Neuronal stem cell (in vitro differentiated cells): ENCODE results near the gene DLX4.

ENCODE experiments used
- DNase-seq: peaks from one replicate; pipeline ENCODE4 v3.0.0-alpha.2; 2013; ENCODE audit warnings: low spot score
- H2AFZ ChIP-seq: one replicate; pipeline ENCODE4 v1.6.1; 2013; ENCODE audit warnings: mild to moderate bottlenecking, low read length, inconsistent platforms
- H2AK5ac ChIP-seq: 2 replicates; pipeline ENCODE4 v1.6.1; 2013; ENCODE audit warnings: low read depth, mild to moderate bottlenecking, inconsistent platforms, low read length, moderate library complexity, mixed read lengths
- H2BK120ac ChIP-seq: 2 replicates; pipeline ENCODE4 v1.6.1; 2013; ENCODE audit warnings: low read depth, mild to moderate bottlenecking, inconsistent platforms, low read length, moderate library complexity, mixed read lengths
- H2BK12ac ChIP-seq: one replicate; pipeline ENCODE4 v1.6.1; 2013; ENCODE audit warnings: low read length, inconsistent platforms
- H2BK15ac ChIP-seq: 2 replicates; pipeline ENCODE4 v1.6.1; 2013; ENCODE audit warnings: mild to moderate bottlenecking, low read length, inconsistent platforms, mixed read lengths
- H2BK5ac ChIP-seq: one replicate; pipeline ENCODE4 v1.6.1; 2013; ENCODE audit warnings: inconsistent platforms, mild to moderate bottlenecking, low read length, moderate library complexity
- H3K14ac ChIP-seq: one replicate; pipeline ENCODE4 v1.6.1; 2013; ENCODE audit warnings: low read length, inconsistent platforms
- H3K18ac ChIP-seq: 2 replicates; pipeline ENCODE4 v1.6.1; 2013; ENCODE audit warnings: low read length, inconsistent platforms
- H3K23ac ChIP-seq: 2 replicates; pipeline ENCODE4 v1.6.1; 2013; ENCODE audit warnings: low read depth, mild to moderate bottlenecking, mixed read lengths, low read length, inconsistent platforms; ENCODE audit not compliant: poor library complexity
- H3K27ac ChIP-seq: replicated peaks from 3 replicates; pipeline ENCODE4 v1.5.1; 2013; ENCODE audit warnings: low read length, inconsistent platforms
- H3K27me3 ChIP-seq, 3 experiments: 2 replicates each; pipeline ENCODE4 v1.6.1; 2013; ENCODE audit warnings: low read length in 3 of 3, mild to moderate bottlenecking in 2 of 3, inconsistent platforms in 1 of 3, low read depth in 1 of 3, mixed read lengths in 1 of 3, moderate library complexity in 1 of 3; ENCODE audit not compliant: control insufficient read depth in 3 of 3, insufficient read depth in 3 of 3
- H3K36me3 ChIP-seq, 2 donors: replicated peaks in 1 of 2; 2 replicates each; pipeline ENCODE4 v1.6.1; 2013; ENCODE audit warnings: low read length in 2 of 2; ENCODE audit not compliant: control insufficient read depth in 2 of 2, insufficient read depth in 2 of 2
- H3K4ac ChIP-seq: 2 replicates; pipeline ENCODE4 v1.6.1; 2013; ENCODE audit warnings: inconsistent platforms, mild to moderate bottlenecking, low read length, moderate library complexity
- H3K4me1 ChIP-seq, 2 donors: 1 replicate in 1 of 2; 2 replicates in 1 of 2; pipeline ENCODE4 v1.6.1; 2013; ENCODE audit warnings: low read length in 2 of 2, low read depth in 1 of 2; ENCODE audit not compliant: control insufficient read depth in 2 of 2, insufficient read depth in 1 of 2
- H3K4me2 ChIP-seq: one replicate; pipeline ENCODE4 v1.6.1; 2013; ENCODE audit warnings: mild to moderate bottlenecking, low read length, inconsistent platforms; ENCODE audit not compliant: insufficient read depth, poor library complexity, severe bottlenecking
- H3K4me3 ChIP-seq, 2 donors: 2 replicates each; pipeline ENCODE4 v1.5.1; 2013; ENCODE audit warnings: low read length in 2 of 2, mild to moderate bottlenecking in 2 of 2, inconsistent platforms in 1 of 2, moderate library complexity in 1 of 2
- H3K79me1 ChIP-seq: one replicate; pipeline ENCODE4 v1.6.1; 2013; ENCODE audit warnings: low read depth, mild to moderate bottlenecking, inconsistent platforms, low read length, moderate library complexity
- H3K9ac ChIP-seq: one replicate; pipeline ENCODE4 v1.6.1; 2013; ENCODE audit warnings: mild to moderate bottlenecking, low read depth, low read length, inconsistent platforms; ENCODE audit not compliant: poor library complexity
- H3K9me3 ChIP-seq, 2 donors: replicated peaks in 1 of 2; 2 replicates each; pipeline versions ENCODE3 to v1.6.1; 2013; ENCODE audit warnings: low read length in 2 of 2, mild to moderate bottlenecking in 2 of 2, inconsistent platforms in 1 of 2, low read depth in 1 of 2, mixed read lengths in 1 of 2, moderate library complexity in 1 of 2; ENCODE audit not compliant: control insufficient read depth in 2 of 2, insufficient read depth in 1 of 2
- H4K8ac ChIP-seq: one replicate; pipeline ENCODE4 v1.6.1; 2013; ENCODE audit warnings: low read depth, mild to moderate bottlenecking, inconsistent platforms, low read length, moderate library complexity
- H4K91ac ChIP-seq: one replicate; pipeline ENCODE4 v1.6.1; 2013; ENCODE audit warnings: low read length, low read depth, mild to moderate bottlenecking, inconsistent platforms; ENCODE audit not compliant: poor library complexity
- WGBS, 2 donors: extraction: QIAGEN DNeasy Blood & Tissue Kit; methylation state at CpG; one replicate each; pipeline ENCODE4 v1.1.7; 2013; ENCODE audit warnings: missing lambda C conversion rate in 2 of 2, mixed read lengths in 1 of 2; ENCODE audit not compliant: insufficient read length in 2 of 2, insufficient replicate concordance in 1 of 2; ENCODE audit errors: extremely low coverage in 2 of 2; 5-methylcytosine and 5-hydroxymethylcytosine counted together

Gene DLX4

GRCh38 chr17:49995055-49995738 lies 26.2 kb downstream of the DLX4 start, which contains the start of gene DLX3:
TSS of gene DLX3 (minus strand) at chr17:49995224. CDS start at chr17:49994998, 226 bp downstream.
- H3K4me3 ChIP-seq = peak within 1 kb of the TSS; percentile 53 to 63
- H3K23ac ChIP-seq = peak within 1 kb of the TSS; percentile 29
- H3K4me2 ChIP-seq = peak within 1 kb of the TSS; percentile 88
- H3K4ac ChIP-seq = no peak within 1 kb of the TSS
- H2AK5ac ChIP-seq = peak within 1 kb of the TSS; percentile 85
- H2BK15ac ChIP-seq = peak within 1 kb of the TSS; percentile 100
- no CpG with 5 or more reads among the region's 29 CpGs for WGBS, 2 donors
- peak; percentile 78 for DNase-seq
- H3K36me3 ChIP-seq = no peaks in the 10 kb centered on the region
- peak within 1 kb of the TSS; percentile 88 for H2BK12ac ChIP-seq
- peak within 1 kb of the TSS; percentile 95 for H3K18ac ChIP-seq
- no peak within 1 kb of the TSS for H4K91ac ChIP-seq
- peak within 1 kb of the TSS; percentile 5 for H3K9ac ChIP-seq
- peak within 1 kb of the TSS; percentile 6 for H2BK5ac ChIP-seq
- peak within 1 kb of the TSS; percentile 32 for H2BK120ac ChIP-seq
- peak within 1 kb of the TSS; percentile 67 for H3K14ac ChIP-seq
- peak within 1 kb of the TSS; percentile 94 for H2AFZ ChIP-seq
- peaks cover 6 to 20% of the 10 kb centered on the region in 2 donors for H3K4me1 ChIP-seq
- peaks cover 21 to 84% (median 73%) of the 10 kb centered on the region in 3 experiments for H3K27me3 ChIP-seq
- peaks cover 8 to 11% of the 10 kb centered on the region in 2 donors for H3K9me3 ChIP-seq
- peak within 1 kb of the TSS; percentile 67 for H4K8ac ChIP-seq
- no peak within 1 kb of the TSS for H3K27ac ChIP-seq
- H3K79me1 ChIP-seq = no peaks in the 10 kb centered on the region

- peaks cover 6 to 20% of the 10 kb centered on the region in 2 donors for H3K4me1 ChIP-seq
- peak overlapping the region; percentile 16 for H3K23ac ChIP-seq
- no peak overlapping the region for H3K27ac ChIP-seq
- no peak overlapping the region for H3K4me2 ChIP-seq
- no peak overlapping the region for H3K4me3 ChIP-seq
- H3K27me3 ChIP-seq = peaks cover 21 to 84% (median 69%) of the 10 kb centered on the region in 3 experiments
- H2BK12ac ChIP-seq = no peak overlapping the region
- H3K9ac ChIP-seq = peak overlapping the region; percentile 5
- H4K8ac ChIP-seq = peak overlapping the region; percentile 66
- H3K9me3 ChIP-seq = peaks cover 8 to 11% of the 10 kb centered on the region in 2 donors
- peak overlapping the region; percentile 67 for H3K14ac ChIP-seq
- no peak overlapping the region for H4K91ac ChIP-seq
- H2AFZ ChIP-seq = peak overlapping the region; percentile 88
- H2BK5ac ChIP-seq = peak overlapping the region; percentile 6
- peak overlapping the region; percentile 77 for H2BK15ac ChIP-seq
- no peaks in the 10 kb centered on the region for H3K79me1 ChIP-seq
- no peak overlapping the region for H2BK120ac ChIP-seq
- H3K36me3 ChIP-seq = no peaks in the 10 kb centered on the region
- no peak for DNase-seq
- H3K4ac ChIP-seq = no peak overlapping the region
- no CpG with 5 or more reads among the region's 7 CpGs for WGBS, 2 donors
- peak overlapping the region; percentile 82 for H2AK5ac ChIP-seq
- H3K18ac ChIP-seq = peak overlapping the region; percentile 12
These were observed 27.1 kb downstream of the DLX4 start for GRCh38 chr17:49996121-49996494.

GRCh38 chr17:49996495-49997300 lies 27.7 kb downstream of the DLX4 start:
- H3K4me3 ChIP-seq = peak overlapping the region in 1 of 2 donors; percentile 61
- peak overlapping the region; percentile 83 for H2AK5ac ChIP-seq
- H2BK12ac ChIP-seq = no peak overlapping the region
- peak overlapping the region; percentile 40 for H2BK120ac ChIP-seq
- peak overlapping the region; percentile 81 for H2BK15ac ChIP-seq
- peaks cover 21 to 82% (median 69%) of the 10 kb centered on the region in 3 experiments for H3K27me3 ChIP-seq
- peak overlapping the region; percentile 6 for H2BK5ac ChIP-seq
- no peak overlapping the region for H4K91ac ChIP-seq
- H3K79me1 ChIP-seq = no peaks in the 10 kb centered on the region
- H3K27ac ChIP-seq = no peak overlapping the region
- H3K9me3 ChIP-seq = peaks cover 8 to 11% of the 10 kb centered on the region in 2 donors
- H4K8ac ChIP-seq = no peak overlapping the region
- no peak overlapping the region for H3K23ac ChIP-seq
- no CpG with 5 or more reads among the region's 58 CpGs for WGBS, 2 donors
- DNase-seq = peak; percentile 72
- peaks cover 6 to 20% of the 10 kb centered on the region in 2 donors for H3K4me1 ChIP-seq
- H3K36me3 ChIP-seq = no peaks in the 10 kb centered on the region
- peak overlapping the region; percentile 76 for H3K14ac ChIP-seq
- H3K4ac ChIP-seq = no peak overlapping the region
- H2AFZ ChIP-seq = peak overlapping the region; percentile 88
- peak overlapping the region; percentile 75 for H3K9ac ChIP-seq
- peak overlapping the region; percentile 69 for H3K4me2 ChIP-seq
- H3K18ac ChIP-seq = peak overlapping the region; percentile 89

- H3K36me3 ChIP-seq = no peaks in the 10 kb centered on the region
- no peak overlapping the region for H3K4me3 ChIP-seq
- no peak overlapping the region for H3K23ac ChIP-seq
- H2AFZ ChIP-seq = peak overlapping the region; percentile 88
- WGBS, 2 donors = no CpG with 5 or more reads among the region's 6 CpGs
- no peak overlapping the region for H4K91ac ChIP-seq
- H3K14ac ChIP-seq = no peak overlapping the region
- H4K8ac ChIP-seq = no peak overlapping the region
- H2AK5ac ChIP-seq = peak overlapping the region; percentile 83
- H3K27me3 ChIP-seq = peaks cover 21 to 76% (median 63%) of the 10 kb centered on the region in 3 experiments
- H3K9ac ChIP-seq = no peak overlapping the region
- DNase-seq = no peak
- H3K9me3 ChIP-seq = peaks cover 8 to 11% of the 10 kb centered on the region in 2 donors
- H2BK15ac ChIP-seq = peak overlapping the region; percentile 81
- peaks cover 6 to 20% of the 10 kb centered on the region in 2 donors for H3K4me1 ChIP-seq
- H2BK5ac ChIP-seq = no peak overlapping the region
- no peak overlapping the region for H3K27ac ChIP-seq
- no peaks in the 10 kb centered on the region for H3K79me1 ChIP-seq
- no peak overlapping the region for H2BK120ac ChIP-seq
- H2BK12ac ChIP-seq = no peak overlapping the region
- H3K4ac ChIP-seq = no peak overlapping the region
- peak overlapping the region; percentile 69 for H3K4me2 ChIP-seq
- H3K18ac ChIP-seq = peak overlapping the region; percentile 72
These were observed 28.3 kb downstream of the DLX4 start for GRCh38 chr17:49997301-49997650.
